NCI-H69 (cell line): Measurements from ENCODE around the gene RPLP1.
A peak's percentile ranks its signal among the peaks of the same experiment; 100 is the strongest.
"Not testable (repeated sequence)": the region's sequence is repeated elsewhere in the genome, so short reads cannot be mapped to it uniquely, and the experiment has no call there.

Source experiments
- DNase-seq: peaks from one replicate; lab custom pipeline; 2025; lab: John Stamatoyannopoulos, UW

The RPLP1 gene

GRCh38 chr15:69439623-69440022 lies 13.0 kb upstream of the RPLP1 start:
- no peak for DNase-seq

- DNase-seq = no peak
Measured at GRCh38 chr15:69443032-69443611, 9.5 kb upstream of the RPLP1 start.

- DNase-seq = no peak
Measured at GRCh38 chr15:69444686-69445085, 7.9 kb upstream of the RPLP1 start.

- no peak for DNase-seq
Measured at GRCh38 chr15:69446953-69447352, 5.7 kb upstream of the RPLP1 start.

GRCh38 chr15:69450221-69450620 lies 2.4 kb upstream of the RPLP1 start:
- not testable (repeated sequence) for DNase-seq

- no peak for DNase-seq
Measured at GRCh38 chr15:69450968-69451695, 1.5 kb upstream of the RPLP1 start.

- DNase-seq = no peak
Measured at GRCh38 chr15:69451951-69452691, 497 bp upstream of the RPLP1 start.

- DNase-seq = peak; percentile 35
Measured at GRCh38 chr15:69454953-69455352, 2.3 kb downstream of the RPLP1 start.

GRCh38 chr15:69456208-69457166 lies 3.9 kb downstream of the RPLP1 start:
- DNase-seq = no peak

- DNase-seq = no peak
Measured at GRCh38 chr15:69457304-69458280, 5.0 kb downstream of the RPLP1 start.

GRCh38 chr15:69459066-69459465 lies 6.4 kb downstream of the RPLP1 start:
- DNase-seq = no peak

GRCh38 chr15:69460481-69460880 lies 7.9 kb downstream of the RPLP1 start:
- DNase-seq = no peak

GRCh38 chr15:69462030-69462492 lies 9.4 kb downstream of the RPLP1 start:
- DNase-seq = peak; percentile 59

GRCh38 chr15:69462493-69463181 lies 10.0 kb downstream of the RPLP1 start:
- peak; percentile 94 for DNase-seq

- DNase-seq = no peak
Measured at GRCh38 chr15:69463182-69463756, 10.7 kb downstream of the RPLP1 start.

GRCh38 chr15:69465253-69465652 lies 12.6 kb downstream of the RPLP1 start:
- no peak for DNase-seq

GRCh38 chr15:69466733-69467132 lies 14.1 kb downstream of the RPLP1 start:
- DNase-seq = no peak

- peak; percentile 78 for DNase-seq
Measured at GRCh38 chr15:69467636-69468035, 15.0 kb downstream of the RPLP1 start.

GRCh38 chr15:69468241-69469121 lies 15.9 kb downstream of the RPLP1 start:
- peak; percentile 92 for DNase-seq
